Activated CD4-positive, CD25-positive, alpha-beta regulatory T cell treated with anti-CD3 and anti-CD28 coated beads, Interleukin-2, amount 50 U/mL, for 72 hours (primary cell): ENCODE measurements around the gene SH3BP1.

Source experiments
- DNase-seq: peaks from one replicate; pipeline ENCODE4 v3.0.0; 2021

Gene SH3BP1

DNA sequence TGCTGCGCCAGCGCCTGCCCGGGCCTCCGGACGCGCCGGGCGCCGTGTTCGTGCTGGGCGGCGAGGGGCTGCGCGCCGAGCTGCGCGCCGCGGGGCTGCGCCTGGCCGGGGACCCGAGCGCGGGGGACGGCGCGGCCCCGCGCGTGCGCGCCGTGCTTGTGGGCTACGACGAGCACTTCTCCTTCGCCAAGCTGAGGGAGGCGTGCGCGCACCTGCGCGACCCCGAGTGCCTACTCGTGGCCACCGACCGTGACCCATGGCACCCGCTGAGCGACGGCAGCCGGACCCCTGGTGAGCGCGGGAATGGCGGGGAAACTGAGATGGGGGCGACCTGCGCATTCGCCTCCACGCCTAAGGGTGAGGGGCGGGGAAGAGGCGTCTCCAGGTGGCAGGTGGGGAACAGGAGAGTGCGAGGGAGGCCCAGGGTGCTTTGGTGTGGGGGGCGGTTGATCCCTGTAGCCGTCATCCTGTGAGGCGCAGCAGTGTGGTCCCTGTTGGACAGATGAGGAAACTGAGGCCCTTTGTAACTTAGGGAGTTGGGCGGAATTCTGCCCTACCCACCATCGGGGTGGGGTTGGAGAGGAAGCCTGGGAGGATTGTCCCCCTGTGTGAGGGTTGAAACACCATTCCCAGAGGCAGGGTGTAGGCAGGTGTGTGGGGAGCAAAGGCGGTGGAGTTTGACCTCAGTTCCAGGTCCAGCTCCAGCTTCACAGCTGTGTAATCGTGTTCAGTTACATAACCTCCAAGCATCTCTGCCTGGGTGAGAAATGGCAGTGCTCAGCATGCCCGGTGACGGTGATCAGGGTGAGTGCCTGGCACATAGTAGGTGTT lies 19.8 kb downstream of the SH3BP1 start:
- DNase-seq, result peak; percentile 49

DNA sequence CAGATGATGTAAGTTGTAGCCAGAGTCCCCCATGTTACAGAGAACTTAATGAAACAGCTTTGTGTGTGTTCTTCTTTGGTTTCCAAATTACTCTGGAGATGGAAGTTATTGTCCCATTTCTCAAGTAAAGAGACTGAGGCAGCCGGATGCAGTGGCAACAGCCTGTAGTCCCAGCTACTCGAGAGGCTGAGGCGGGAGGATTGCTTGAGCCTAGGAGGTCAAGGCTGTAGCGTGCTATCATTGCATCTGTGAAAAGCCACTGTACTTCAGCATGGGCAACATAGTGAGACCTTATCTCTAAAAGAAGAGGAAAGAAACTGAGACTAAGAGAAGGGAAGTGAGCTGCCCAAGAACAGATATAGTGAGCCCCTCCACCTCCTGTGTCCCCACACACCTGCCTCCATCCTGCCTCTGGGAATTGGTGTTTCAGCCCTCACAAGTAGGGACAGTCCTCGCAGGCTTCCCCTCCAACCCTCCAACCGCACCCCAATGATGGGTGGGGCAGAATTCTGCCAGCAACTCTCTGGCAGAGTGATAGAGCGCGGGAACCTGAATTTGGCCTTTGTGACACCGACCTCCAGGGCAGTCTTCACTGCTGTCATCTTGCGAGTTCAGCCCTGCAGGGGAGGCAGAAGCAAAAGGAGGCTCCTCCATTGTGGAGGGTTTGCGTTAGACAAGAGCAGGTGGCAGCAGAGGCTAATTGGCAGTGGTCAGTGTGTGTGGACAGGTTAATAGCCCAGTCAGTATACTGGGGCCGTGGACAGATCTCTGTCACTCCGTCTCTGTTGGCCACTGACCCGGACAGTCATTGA lies 20.6 kb downstream of the SH3BP1 start:
- DNase-seq, result no peak

DNA sequence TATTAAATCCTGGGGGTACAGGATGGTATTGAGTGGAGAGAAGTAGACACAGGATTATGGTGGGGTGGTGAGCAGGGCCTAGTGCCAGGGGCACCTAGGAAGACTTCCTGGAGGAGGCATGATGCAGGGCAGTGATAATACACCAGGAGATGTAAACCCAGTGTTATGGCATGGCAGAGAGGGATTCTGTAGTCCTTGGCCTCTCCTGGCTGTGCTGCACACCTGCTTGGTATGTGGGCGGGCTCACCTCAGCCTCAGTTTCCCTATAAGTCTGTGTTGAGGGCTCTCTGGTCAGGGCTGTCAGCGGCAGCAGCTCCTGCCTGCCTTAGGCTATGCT lies 21.2 kb downstream of the SH3BP1 start:
- DNase-seq, result no peak

DNA sequence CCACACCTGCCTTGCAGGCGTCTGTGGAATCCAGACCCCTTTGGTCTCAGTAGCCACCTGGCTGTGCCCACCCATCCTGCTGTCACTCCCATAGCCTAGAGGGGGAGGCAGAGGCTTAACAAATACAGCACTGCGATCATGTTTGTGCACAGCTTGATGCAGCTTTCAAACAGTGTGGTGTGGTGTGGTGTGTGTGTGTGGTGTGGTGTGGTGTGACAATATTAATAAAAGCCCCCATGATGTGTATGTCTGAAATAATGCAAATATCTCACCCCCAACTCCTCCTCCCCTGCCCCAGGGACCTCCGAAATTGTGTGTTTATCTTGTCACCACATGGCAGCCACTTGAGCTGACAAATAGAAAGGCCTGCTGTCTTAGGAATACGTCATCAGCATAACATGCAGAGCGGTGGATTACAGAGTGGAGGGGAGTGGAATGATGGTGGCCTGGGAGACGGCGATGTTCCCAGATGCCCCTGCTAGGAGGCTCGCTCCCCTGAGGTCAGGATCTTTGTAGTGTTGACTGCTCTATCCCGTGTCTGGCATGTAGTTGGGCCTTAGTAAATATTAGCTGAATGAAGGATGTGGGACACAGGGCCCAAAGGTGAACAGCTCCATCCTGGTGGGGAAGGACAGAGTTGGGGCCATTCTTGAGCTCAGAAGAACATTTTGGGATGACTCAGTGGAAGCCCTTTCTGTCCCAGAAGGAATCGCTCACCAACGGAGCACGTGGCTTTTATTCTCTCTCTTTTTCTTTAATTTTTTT lies 21.9 kb downstream of the SH3BP1 start:
- no peak for DNase-seq

DNA sequence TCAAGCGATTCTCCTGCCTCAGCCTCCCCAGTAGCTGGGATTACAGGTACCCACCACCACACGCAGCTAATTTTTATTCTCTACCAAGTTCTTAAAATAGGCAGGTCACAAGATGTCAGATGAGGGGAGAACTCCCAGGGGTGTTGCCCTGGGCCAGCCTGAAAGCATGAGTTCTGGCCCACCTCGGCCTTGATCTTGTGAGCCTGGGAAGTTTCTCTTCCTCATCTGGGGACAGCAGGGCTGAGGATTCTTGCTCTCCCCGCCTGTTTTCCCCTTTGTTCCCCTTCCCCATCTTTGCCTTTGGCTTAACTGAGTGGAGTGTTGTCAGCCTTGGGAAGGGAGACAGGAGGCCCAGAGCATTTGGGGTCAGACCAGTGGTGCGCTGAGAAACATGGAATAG lies 22.6 kb downstream of the SH3BP1 start:
- DNase-seq, result no peak

DNA sequence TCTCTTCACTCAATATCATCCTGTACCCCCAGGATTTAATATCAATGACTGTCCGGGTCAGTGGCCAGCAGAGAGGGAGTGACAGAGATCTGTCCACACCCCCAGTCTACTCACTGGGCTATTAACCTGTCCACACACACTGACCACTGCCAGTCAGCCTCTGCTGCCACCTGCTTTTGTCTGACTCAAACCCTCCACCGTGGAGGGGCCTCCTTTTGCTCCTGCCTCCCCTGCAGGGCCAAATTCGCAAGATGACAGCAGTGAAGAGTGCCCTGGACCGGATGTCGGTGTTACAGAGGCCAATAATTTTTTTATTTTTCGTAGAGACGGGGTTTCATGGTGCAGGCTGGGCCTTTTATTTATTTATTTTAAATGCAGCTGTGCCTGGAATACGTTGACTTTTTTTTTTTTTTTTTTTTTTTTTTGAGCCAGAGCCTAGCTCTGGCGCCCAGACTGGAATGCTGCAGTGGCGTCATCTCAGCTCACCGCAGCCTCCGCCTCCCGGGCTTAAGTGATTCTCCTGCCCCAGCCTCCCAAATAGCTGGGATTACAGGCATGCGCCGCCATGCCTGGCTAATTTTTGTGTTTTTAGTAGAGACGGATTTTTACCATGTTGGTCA lies 24.2 kb downstream of the SH3BP1 start:
- DNase-seq, result no peak

DNA sequence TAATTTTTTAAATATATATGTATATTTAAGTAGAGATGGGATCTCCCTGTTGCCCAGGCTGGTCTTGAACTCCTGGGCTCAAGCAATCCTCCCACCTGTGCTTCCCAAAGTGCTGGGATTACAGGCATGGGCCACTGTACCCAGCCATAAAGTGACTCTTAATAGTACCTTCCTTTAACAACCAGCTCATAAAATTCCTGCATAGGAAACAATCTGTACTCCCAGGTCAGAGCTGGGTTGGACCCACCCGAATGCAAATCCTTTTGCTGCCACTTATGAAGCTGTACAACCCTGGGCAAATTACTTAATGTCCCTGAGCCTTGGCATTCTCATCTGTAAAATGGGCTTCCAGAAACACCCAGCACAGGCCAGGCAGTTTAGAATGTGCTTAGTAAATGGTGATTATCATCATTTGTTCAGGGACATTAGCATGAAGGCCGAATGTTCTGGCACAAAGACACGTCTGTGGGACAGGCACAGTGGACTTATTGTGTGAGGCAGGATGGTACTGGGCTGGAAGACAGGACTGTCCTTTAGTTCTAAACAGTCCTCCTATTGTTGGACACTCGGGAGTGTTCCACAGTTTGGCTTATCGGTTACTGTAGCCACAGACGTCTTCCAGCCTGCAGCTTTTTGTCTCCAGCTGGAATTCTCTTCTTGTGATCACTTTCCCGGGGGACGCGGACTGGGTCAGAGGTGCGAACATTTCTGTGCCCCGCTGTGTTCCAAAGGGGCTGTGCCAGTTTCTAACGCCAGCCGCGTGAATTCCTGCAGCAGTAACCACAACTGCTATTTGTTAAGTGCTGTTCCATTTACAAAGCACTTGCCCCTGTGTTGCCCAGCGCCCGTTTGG lies 25.0 kb downstream of the SH3BP1 start:
- DNase-seq, result no peak

DNA sequence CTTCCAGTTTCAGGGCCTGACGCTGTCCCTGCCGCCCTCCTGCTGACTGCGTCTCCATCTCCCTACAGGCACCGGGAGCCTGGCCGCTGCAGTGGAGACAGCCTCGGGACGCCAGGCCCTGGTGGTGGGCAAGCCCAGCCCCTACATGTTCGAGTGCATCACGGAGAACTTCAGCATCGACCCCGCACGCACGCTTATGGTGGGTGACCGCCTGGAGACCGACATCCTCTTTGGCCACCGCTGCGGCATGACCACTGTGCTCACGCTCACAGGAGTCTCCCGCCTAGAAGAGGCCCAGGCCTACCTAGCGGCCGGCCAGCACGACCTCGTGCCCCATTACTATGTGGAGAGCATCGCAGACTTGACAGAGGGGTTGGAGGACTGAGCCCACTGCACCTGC lies 26.0 kb downstream of the SH3BP1 start:
- DNase-seq, result no peak

DNA sequence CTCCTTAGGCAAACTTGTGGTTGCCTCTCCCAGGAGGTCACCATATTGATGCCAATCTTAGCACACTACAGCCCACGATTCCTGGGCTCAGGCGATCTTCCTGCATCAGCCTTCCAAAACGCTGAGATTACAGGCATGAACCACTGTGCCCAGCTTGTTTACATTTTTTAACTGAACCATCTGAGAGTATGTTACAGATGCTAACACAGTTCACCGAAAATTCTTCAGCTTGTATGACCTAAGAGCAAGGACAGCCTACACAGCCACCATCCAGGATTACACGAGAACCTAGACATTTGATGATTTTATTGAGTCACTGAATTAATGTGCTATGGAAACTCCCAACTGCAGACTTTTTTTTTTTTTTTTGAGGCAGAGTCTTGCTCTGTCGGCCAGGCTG lies 30.1 kb downstream of the SH3BP1 start:
- no peak for DNase-seq

DNA sequence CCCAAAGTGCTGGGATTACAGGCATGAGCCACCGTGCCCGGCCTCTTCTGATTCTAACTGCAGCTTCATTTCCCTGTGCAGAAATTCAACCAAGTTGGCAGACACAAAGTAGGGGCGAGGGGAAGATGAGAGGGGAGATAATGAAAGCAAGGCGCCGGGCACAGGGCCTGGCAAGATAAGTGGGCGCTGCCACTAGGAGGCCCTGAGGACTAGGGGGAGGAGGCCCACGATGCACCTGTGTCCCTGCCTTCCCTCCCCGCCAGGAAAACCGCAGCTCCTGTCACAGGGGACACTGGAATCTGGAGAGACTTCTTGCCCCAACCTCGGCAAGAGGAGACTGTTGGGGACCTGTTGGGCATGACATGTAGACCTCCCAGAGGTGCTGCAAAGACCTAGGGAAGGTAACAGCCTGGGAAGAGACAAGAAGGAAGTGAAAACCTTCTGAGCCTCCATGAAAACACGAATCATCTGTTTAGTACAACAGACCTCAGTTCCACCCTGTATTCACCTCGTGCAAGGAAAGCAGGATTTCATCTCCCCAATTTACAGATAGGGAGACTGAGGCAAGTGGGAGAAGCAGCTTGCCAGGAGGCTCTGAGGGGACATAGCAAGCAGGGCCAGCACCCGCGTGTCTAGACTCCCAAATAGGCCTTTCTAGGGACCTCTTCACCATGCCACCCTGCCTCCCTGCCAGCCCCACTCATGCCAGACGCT lies 32.9 kb downstream of the SH3BP1 start:
- DNase-seq, result no peak

DNA sequence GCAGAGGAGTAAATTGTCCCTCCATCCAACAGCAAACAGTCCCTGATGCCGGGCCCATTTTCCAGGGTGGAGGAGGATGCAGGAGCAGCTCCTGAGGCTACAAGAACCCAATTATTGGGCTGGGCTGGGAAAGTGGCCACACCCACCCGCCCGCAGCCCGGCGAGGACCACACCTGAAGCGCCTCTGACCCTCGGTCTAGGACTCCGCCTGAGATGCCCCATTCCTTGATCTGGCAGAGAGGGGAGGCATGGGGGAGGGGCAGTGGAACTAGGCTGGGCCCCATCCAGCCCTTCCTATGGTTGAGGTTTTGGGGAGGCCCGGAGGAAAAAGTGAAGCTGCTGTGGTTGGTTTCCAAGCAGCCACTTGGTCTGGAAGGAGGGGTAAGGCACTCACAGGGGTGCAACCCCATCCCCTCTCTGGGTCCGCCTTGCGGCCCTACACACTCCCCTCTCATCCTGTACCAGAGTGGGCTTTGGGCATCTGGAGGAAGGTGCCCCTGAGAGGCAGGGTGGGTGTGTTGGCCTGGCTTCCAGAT lies 33.5 kb downstream of the SH3BP1 start:
- no peak for DNase-seq

DNA sequence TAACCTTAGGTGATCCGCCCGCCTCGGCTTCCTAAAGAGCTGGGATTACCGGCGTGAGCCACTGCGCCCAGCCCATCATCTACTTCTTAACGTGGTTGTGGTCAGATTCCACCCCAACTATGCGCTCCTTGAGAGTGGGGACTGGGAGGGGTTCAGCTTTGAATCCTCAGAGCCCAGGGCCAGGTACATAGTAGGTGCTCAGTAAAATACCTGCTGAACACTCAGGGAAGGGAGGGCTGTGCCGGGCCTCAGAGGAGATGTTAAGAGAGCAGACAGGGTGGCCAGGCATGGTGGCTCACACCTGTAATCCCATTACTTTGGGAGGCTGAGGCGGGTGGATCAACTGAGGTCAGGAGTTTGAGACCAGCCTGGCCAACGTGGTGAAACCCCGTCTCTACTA lies 34.8 kb downstream of the SH3BP1 start:
- DNase-seq, result no peak

DNA sequence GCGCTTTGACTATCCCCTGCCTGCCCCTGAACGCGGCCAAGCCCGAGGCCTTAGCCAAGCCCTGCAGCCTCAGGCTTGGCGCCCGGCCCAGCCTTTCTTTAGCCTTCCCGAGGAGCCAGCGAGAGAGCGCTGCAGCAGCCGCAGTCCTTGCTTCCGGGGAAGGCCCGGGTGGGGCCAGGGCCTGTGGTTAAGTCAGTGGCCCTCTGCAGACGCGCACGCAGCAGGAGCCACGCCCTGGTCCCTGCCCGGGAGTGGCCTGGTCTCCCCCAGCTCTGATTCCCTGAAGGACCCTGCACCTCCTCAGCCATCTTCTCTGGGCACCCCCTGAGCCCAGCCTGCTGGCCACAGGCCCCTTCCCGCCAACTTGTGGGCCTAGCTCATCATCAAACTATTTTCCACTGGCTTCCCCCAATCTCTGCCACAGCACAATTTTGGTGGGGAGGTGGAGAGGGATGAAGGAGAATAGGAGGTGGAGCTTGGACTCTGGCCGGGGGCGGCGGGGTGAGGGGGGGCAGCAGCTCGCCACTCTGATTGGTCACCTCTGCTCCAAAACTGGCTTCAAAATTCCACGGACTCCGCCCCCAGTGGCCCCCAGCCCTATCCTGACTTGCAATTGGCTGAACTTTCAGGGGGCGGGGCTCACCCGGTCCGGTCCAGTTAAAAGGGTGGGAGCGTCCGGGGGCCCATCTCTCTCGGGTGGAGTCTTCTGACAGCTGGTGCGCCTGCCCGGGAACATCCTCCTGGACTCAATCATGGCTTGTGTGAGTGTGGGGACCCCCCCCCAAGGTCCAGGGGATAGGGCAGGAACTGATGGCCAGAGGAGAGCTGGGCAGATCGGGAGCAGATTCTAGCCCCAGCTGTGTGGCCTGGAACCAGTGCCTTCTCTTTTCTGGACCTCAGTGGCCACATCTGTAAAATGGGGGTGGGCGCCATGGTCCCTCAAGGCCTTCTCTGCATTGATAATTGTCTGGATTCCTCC lies 35.8 kb downstream of the SH3BP1 start, which contains the start of gene LGALS1:
Gene LGALS1, plus strand, starts transcription at position 686 of the 979 bp plus-strand sequence. Its CDS starts 67 bp downstream, at position 753.
- peak; percentile 72 for DNase-seq

DNA sequence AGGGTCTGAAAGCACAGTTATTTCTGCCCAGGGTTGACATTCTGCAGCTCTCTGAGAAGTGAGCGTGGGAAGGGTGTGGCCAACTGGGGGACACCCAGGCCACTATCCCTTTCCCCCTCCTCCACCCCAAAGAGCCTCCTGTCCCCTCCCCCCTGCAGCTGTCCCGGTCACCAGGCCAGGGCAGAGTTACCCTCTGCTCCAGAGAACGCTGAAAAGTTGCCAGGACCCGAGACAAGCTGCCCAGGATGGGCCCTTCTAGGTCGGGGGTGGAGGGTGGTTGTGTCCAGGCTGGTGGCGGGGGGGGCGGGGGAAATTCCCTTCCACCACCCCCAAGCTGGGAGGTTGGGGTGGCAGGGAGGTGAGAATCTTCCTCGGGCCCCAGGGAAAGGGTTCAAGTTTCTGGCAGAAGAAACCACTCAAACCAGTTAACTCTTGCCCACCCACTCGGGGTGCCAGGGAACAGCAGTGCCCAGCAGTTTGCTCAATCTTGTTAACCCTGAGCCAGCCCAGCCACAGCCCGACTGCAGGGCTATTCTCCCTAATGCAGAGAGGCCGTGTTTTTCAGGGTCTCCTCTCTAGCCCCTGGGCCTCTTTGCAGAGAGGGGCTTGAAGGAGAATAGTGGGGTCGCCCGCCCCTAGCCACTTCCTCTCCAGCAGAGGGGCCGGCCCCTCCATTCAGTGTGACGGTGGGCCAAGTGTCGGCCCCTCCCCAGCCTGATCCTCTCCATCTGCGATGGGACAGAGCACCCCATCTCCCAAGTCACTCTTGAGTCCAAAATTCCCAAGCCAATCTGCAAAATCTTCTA lies 36.7 kb downstream of the SH3BP1 start:
- DNase-seq, result peak; percentile 42

DNA sequence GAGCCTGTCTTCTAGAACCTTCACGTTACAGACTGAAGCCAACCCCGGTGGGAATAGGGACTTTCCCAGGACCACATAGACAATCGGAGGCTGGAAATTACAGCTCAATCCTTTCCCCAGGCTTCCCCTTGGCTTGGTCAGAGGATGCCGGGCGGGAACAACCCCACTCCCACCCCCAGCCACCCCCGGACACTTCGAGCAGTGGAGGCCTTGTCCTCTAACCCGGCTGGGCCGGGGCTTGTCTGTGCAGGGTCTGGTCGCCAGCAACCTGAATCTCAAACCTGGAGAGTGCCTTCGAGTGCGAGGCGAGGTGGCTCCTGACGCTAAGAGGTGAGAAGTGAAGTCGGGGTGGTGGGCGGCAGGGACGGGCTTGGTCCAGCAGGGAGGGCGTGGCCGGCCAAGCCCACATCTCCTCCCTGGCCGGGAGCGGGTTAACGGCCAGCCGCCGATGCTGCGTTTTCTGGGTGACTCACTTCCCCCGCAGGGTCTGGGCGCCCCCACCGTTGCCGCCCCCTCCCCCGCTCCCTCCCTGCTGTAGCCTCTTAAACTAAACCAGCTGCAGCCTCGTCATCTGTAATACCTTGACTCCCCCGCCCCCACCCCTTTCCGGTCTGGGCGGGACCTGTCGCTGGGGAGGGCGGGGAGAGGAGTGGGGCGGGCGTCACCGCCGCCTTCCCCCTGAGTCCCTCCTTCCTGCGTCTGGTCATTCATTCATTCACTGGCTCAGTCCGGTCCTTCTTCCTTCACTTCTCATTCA lies 37.4 kb downstream of the SH3BP1 start:
- DNase-seq, result peak; percentile 86

DNA sequence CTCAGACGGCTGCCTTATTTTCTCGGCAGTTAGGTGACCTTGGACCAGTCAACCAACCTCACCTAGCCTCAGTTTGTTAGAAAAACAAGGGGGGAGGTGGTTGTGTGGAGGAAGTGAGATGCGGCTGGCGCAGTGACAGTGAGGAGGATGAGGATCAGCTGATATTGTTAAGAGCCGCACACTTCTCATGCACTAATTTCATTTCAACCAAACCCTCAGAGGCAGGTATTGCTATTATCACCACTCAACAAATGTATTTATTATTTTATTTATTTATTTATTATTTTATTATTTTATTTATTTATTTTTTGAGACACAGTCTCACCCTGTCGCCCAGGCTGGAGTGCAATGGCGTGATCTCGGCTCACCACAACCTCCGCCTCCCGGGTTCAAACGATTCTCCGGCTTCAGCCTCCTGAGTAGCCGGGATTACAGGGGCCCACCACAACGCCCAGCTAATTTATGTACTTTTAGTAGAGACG lies 38.1 kb downstream of the SH3BP1 start:
- DNase-seq, result no peak

DNA sequence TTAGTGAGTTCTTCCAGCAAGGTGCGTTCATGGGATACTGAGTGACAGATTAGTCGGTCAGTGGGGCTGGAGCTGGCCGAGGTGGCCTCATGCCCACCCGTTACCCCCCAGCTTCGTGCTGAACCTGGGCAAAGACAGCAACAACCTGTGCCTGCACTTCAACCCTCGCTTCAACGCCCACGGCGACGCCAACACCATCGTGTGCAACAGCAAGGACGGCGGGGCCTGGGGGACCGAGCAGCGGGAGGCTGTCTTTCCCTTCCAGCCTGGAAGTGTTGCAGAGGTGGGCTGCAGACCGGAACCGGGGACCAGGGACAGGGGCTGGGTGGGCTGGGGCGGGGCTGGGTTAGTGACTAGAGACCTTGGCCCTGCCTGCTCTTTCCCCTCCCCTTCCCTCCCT lies 38.9 kb downstream of the SH3BP1 start:
- DNase-seq, result no peak

DNA sequence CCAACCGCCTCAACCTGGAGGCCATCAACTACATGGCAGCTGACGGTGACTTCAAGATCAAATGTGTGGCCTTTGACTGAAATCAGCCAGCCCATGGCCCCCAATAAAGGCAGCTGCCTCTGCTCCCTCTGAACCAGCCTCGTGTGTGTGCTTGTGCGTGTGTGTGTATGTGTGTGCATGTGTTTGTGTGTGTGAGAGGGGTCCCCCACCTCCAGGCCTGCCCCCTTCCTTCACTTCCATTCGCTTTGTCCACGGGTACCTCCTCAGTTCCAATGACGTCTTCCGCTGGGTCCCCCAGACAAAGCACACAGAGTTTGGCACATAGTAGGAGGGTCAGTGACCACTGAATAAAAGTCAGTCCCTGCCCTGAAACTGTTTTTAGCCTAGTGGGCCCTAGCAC lies 40.2 kb downstream of the SH3BP1 start:
- no peak for DNase-seq
